Umbilical cord (tissue), 2 donors: Measurements from ENCODE around the gene UBE2M. TPM values are rescaled to one million over a fixed set of nuclear protein-coding genes. Genes with fewer than 3 reads are reported as not detected.
A peak's percentile ranks its signal among the peaks of the same experiment; 100 is the strongest.

Source experiments
- DNase-seq: peaks from one replicate; pipeline ENCODE4 v3.0.0-alpha.2; 2015; ENCODE audit warnings: low spot score
- total RNA-seq: library from RNA; depleted of rRNA; stranded (reverse); fragments of >200 nt; gene quantifications from one replicate; pipeline ENCODE4 v1.2.3, GENCODE V29; 2014; ENCODE audit warnings: low replicate concordance; ENCODE audit not compliant: insufficient read depth

Gene UBE2M
- total RNA-seq, 1 donor from 2014 or later: 32.7 TPM

- no peak for DNase-seq
Observed at GRCh38 chr19:58570770-58571574, 12.6 kb upstream of the UBE2M start.

- no peak for DNase-seq
Observed at GRCh38 chr19:58569943-58570670, 11.7 kb upstream of the UBE2M start.

GRCh38 chr19:58569191-58569942, 11.0 kb upstream of the UBE2M start:
- DNase-seq: no peak

DNA sequence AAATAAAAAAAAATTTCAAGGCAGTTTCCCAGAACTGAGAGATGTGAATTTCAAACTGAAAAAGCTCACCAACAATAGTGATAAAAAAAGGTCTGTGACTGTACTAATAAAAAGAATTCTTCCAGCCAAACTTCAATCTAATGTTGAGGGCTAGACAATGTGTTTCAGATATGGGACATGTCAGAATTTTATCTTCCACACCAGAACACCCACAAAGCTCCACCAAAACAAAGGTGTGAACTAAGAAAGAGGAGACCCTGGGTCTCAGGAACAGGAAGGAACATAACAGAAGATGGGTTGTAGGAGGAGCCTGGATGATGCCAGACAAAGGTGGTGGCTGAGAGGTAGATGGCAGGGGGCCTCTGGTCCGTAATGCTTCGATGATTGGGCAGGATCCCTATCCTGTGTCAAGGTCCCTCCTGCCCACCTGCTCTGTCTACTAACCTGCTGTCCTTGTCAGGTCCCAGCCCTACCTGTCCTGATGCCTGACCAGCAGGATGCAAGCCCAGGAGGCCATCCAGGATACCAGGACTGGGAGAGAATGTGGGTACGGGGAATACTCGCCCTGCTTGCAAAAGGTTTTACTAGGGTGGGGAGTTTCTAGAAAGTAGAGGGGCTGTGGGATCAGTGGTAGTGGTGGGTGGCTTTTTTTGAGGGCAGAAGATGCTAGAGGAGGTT, 10.2 kb upstream of the UBE2M start:
- no peak for DNase-seq

DNA sequence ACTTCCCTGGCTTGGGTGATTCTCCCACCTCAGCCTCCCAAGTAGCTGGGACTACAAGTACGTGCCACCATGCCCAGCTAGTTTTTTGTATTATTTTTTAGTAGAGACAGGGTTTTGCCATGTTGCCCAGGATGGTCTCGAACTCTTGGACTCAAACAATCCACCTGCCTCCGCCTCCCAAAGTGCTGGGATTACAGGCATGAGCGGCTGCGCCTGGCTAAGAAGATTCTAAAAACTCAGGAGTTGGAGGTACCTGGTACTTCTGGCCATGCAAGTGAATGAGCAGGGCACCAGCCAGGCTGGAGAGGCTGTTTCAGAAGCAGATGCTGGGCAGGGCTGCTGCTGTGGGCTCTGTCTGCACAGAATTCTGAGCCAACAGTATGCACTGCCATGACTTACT, 8.6 kb upstream of the UBE2M start:
- DNase-seq: no peak

DNA sequence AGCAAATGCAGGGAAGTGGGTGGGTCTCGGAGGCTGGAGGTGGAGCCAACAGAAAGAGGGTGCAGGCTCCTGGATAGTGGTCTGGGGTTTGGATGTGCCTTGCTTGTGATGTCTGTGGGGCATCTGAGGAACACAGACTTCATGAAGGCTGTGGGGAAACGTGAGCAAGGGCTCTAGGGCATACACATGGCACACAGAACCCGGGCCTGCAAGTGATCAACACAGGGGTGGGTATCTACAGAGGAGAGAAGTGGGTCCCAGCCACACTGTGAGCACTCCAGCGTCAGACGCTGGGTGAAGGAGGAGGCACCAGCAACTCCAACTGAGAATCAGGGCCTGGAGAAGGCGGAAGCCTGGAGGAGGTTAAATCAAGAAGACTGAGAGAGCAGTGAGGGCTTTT, 5.4 kb upstream of the UBE2M start:
- no peak for DNase-seq

DNA sequence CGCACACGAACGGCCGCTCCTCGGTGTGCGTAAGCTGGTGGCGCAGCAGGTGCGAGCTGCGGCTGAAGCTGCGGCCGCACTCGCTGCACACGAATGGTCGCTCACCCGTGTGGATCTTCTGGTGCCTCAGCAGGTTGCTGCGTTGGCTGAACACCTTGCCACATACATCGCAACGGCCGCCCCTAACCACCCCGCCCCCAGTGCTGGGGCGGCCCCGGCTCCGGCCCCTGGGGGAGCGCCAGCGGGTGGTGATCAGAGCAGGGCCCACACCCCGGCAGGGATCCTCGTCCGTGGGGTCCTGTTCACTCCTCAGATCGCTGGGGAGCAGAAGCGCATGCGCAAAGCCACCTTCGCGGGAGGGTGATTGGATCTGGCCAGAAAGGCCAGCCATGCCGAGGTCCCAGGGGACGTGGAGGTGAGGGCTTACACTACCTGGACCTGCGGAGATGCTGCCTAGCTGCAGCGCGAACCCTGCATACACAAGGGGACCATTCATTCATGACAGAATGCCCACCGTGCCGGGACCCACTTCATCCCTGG, 4.7 kb upstream of the UBE2M start:
- no peak for DNase-seq

GRCh38 chr19:58562122-58563033, 4.0 kb upstream of the UBE2M start:
- no peak for DNase-seq

DNA sequence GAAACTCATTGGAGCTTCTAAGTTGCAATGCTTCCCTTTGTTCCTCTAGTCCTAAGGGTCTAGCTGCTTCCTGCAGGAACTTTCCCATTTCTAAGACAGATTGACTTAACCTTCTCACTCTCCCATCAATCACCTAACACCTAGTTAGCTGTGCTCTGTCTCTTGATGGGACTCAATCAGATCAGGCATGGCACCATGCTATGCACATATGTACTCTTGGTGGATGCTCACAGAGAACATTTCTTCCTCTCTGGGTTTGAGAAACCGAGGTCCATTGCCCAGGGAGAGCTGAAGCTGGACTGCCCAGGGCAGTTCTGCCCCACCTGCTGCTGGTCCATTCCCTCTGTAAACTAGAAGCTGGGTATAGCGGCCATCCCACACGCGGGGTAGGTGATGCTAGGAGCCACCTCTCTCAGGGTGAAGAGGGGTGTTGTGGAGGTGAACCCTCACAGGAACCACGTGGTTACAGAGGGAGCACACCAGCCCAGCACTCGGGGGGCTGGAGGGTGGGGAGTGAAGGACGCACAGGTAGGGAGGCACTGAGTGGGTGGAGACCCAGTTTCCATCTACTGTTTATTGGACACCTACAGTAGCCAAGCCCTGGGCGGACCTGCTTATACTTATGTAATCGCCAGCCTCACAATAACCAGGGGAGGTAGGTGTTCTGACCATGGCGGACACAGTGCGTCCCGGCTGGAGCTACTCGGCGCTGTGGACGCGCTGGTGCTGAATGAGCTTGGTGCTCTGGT, 3.1 kb upstream of the UBE2M start:
- no peak for DNase-seq

- DNase-seq: no peak
Observed at GRCh38 chr19:58560921-58561320, 2.5 kb upstream of the UBE2M start.

GRCh38 chr19:58560007-58560887, 1.8 kb upstream of the UBE2M start:
- no peak for DNase-seq

DNA sequence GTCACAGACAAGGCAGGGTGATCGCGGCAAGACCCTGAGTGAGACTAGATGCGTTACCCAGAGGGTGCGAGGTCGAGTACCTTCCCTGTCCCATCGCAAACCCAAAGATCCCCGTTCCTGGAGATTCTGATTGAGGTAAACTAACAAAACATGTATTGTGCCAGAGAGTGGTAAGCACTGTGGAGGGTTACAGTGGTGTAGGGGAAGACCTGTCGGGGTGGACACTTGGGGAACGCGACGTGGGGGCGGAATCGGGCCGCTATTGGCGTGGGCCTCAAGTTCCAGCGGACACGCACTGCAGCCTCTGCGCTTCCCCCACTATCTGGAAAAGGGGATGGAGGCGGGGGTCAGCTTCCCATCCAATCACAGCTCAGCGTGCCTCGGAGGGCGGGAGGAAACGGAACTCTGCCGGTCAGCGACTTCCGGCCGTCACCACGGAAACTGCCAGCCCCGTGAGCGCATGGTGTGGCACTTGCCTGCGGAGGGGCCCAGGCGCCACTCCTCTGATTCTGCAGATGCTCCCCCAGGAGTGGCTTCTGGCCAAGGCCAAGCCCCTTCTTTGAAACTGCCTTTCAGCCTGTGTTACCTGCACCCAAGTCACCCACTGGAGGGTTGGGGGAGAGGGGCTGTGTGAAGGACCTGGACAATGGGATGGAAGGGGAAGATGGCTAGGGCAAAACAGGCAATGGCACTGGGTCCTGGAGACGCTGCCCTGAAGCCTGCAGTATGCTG, 1.0 kb upstream of the UBE2M start:
- DNase-seq: peak; percentile 97

- DNase-seq: peak; percentile 99
Observed at GRCh38 chr19:58558623-58559274, 338 bp upstream of the UBE2M start.

DNA sequence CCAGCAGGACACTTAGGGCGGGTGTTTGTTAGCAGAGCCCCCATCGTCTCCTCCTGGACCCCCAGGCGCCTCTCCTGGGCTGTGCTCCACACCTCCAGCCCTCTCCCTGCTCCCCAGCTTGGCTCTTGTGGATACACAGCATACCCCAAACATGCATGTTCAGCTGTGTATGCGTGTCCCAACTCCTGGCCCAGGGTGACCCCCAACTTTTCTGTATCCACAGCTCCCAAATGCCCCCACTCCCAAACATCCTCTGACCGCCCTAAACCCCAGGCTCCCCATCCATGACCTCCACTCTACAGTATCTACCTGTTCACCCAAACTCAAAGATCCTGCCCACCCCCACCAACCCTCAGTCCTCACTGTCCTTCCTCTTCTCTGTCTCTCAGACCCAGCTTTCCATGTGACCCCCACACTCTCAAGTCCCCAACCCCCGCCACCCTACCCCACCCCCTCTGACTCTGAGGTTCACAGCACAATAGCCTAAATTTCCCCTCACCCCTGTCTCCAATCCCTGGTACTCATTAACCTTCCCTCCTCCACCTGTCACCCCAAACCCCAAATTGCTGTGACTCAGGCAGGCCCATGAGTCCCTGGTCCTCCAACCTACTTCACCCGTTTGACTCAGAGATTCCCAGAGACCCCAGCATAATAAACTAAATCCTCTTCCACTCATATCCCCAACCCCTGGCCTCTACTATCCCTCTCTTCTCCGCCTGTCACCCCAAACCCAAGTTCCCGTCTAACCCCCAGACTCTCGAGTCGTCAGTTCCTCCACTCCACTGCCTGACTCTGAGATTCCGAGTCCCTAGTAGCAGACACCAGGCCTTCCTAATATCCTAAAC, 968 bp downstream of the UBE2M start:
- no peak for DNase-seq

GRCh38 chr19:58556622-58557220, 1.7 kb downstream of the UBE2M start:
- no peak for DNase-seq
